Fibroblast of mammary gland (primary cell): Measurements from ENCODE around the gene CAP2.

ENCODE experiments used
- DNase-seq: peaks from one replicate; pipeline ENCODE4 v3.0.0-alpha.2; 2010; ENCODE audit warnings: low read depth
- H3K4me3 ChIP-seq: 2 replicates; pipeline ENCODE4 v1.5.1; 2011; ENCODE audit warnings: low read depth, mild to moderate bottlenecking, low read length, moderate library complexity; ENCODE audit not compliant: control insufficient read depth
- TF ChIP-seq, protein P1 (sequence below): conservative IDR thresholded peaks from 2 replicates; pipeline ENCODE4 v1.5.1; 2011; ENCODE audit warnings: low read depth, low read length, inconsistent platforms; ENCODE audit not compliant: control insufficient read depth, insufficient read depth

The CAP2 gene

DNA sequence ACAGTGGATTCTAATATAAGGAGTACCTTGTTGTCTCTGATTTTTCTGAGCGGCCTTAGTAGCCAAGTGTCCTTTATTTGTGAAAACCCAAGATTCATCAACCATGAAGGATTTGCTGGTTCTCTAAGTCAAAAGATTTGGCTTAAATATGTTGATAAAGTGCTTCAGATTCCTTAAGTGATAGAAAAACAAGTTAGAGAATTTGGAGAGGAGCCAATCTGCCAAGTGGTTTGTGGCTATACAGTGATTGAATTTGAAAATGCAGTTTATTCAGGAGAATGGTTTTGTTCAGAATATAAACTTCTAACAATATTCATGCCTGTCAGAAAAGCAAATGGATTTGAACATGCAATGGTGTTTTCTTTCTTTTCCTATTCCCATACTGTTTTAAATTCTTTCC, 54.8 kb downstream of the CAP2 start:
- H3K4me3 ChIP-seq, result no peak overlapping the region
- DNase-seq, result no peak
- TF ChIP-seq, protein P1, sequence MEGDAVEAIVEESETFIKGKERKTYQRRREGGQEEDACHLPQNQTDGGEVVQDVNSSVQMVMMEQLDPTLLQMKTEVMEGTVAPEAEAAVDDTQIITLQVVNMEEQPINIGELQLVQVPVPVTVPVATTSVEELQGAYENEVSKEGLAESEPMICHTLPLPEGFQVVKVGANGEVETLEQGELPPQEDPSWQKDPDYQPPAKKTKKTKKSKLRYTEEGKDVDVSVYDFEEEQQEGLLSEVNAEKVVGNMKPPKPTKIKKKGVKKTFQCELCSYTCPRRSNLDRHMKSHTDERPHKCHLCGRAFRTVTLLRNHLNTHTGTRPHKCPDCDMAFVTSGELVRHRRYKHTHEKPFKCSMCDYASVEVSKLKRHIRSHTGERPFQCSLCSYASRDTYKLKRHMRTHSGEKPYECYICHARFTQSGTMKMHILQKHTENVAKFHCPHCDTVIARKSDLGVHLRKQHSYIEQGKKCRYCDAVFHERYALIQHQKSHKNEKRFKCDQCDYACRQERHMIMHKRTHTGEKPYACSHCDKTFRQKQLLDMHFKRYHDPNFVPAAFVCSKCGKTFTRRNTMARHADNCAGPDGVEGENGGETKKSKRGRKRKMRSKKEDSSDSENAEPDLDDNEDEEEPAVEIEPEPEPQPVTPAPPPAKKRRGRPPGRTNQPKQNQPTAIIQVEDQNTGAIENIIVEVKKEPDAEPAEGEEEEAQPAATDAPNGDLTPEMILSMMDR, result no peak

DNA sequence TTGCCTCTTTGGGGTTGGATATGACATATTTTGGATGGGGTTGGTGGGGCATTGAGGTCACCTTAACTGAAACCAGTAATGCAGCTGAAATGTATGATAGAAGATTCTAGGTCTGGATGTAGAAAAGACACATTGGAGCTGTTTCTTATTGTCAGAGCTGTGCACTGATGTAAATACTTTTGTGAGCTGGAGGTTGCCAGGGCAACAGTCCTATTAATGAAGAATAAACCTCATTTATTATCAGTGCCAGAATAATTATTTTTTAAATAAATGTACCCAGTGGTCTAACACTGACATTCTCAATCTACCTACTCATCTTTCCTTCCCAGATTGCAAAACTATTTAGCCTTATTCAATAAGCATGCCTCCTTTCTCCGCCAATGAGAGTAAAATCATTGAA, 57.0 kb downstream of the CAP2 start:
- TF ChIP-seq, protein P1, result no peak
- DNase-seq, result no peak
- no peak overlapping the region for H3K4me3 ChIP-seq

DNA sequence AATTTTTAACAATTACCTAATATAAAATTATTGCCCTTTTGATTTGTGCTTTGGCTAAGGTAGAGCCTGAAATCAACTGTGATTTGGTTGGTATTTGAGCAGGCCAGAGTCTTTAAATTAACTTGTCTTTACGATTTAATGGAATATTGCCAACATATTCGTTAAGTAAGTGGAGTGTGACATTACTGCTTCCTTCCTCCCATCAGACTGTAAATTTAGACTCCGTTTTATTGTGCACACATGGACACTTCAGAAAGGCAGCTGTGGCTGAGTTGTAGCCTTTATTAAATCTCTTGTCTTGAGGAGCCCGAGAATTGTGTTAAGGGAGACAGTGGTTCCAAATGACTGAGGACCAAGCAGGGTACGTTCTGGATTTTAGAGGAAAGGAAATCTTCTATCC, 57.4 kb downstream of the CAP2 start:
- H3K4me3 ChIP-seq, result no peak overlapping the region
- TF ChIP-seq, protein P1, result no peak
- no peak for DNase-seq

DNA sequence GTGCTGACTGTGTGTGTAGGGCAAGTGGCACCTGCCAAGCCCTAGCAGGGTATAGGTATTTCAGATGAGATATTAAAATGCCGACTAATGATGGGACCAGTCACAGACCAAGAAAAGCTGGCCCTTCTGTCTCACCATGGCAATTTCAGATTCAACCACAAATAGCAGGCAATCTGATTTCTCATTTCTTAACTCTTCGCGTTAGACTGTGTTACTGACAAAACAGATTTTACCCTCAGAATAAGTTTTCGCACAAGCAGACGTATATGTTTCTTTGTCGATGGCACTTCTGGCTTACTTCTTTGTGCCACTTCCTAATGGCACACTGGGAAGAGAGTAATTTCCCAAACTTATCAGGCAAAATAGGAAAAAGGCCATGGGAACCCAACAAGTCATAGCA, 58.7 kb downstream of the CAP2 start:
- H3K4me3 ChIP-seq, result no peak overlapping the region
- TF ChIP-seq, protein P1, result no peak
- DNase-seq, result no peak

DNA sequence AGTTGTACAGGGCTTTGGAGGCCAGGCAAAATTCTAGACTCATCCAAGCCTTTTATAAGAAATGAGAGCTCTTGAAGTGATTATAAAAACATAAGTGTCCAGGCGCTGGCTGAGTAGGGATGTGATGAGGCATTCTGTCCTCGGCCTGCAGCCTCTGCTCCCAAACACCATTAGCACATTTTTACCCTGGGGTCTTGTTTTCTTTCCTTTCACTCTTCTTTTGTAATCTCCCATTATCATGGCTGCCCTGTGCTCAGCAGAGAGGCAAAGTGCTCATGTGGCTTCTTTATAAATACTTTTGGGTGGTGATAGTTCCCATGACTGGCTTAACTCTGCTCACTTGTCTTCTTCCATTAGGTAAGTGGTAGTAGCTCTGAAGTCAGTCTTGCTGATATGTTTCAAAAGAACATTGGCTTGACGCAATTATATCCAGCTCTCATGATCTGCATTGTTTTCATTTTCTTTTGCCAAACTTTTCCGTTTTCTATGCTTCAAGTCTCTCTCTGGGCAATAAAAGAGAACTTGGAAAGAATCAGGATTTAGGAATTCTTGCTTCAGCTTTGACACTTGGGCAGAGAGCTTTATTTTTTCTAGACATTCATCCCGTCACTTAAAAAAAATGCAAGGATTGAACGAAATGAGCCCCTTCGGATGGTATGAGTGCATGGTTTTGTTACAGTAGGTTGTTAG, 61.1 kb downstream of the CAP2 start:
- TF ChIP-seq, protein P1, result no peak

DNA sequence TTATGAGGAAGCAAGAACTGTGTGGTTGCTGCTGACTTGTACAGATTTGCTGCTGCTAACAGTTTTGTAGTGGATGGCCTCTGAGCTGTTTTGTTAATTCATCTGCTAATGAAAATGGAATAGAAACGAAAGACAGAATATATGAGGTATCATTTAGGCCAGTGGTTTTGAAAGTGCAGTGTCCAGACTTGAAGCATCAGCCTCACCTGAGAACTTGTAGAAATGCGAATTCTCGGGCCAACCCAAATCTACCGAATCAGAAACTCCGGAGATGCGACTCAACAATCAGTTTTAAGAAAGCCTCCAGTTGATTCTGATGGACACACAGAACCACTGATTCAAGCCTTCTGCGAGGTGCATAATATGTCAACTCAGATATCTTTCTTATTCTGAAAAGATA, 62.5 kb downstream of the CAP2 start:
- TF ChIP-seq, protein P1, result no peak
- no peak overlapping the region for H3K4me3 ChIP-seq
- DNase-seq, result no peak

More for the DNA sequence above, 61.1 kb downstream of the CAP2 start:
- H3K4me3 ChIP-seq, result no peak overlapping the region
- peak; percentile 23 for DNase-seq

DNA sequence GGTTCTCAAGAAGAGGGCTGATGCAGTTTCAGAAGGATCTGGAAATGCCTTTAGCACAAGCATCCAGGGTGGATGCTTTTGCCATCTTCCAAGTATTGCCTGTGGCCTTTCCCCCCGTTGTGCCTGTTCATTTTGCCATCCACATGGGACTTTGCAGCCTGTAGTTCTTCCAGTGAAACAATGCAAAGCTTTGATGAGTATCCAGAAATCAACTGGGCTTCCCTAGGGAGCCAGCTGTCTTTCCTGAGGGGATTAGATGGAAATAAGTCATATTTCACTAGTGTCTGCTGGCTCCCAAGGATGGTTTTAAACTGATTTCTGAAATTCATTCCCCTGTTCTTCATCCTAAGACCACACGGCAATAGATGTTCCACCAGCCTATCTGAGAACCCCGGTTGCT, 63.3 kb downstream of the CAP2 start:
- no peak overlapping the region for H3K4me3 ChIP-seq
- DNase-seq, result no peak
- TF ChIP-seq, protein P1, result no peak
